Globus pallidus (tissue), 1 donor: ENCODE results near the gene ZBTB46.
A peak's percentile ranks its signal among the peaks of the same experiment; 100 is the strongest.

Source experiments
- DNase-seq: peaks from one replicate; pipeline ENCODE4 v3.0.0-alpha.2; 2015; ENCODE audit warnings: low spot score

ZBTB46 gene

GRCh38 chr20:63745961-63746731 is 84.9 kb downstream of the ZBTB46 start:
- DNase-seq = no peak

- no peak for DNase-seq
These were observed 85.6 kb downstream of the ZBTB46 start for GRCh38 chr20:63745424-63745805.

DNA sequence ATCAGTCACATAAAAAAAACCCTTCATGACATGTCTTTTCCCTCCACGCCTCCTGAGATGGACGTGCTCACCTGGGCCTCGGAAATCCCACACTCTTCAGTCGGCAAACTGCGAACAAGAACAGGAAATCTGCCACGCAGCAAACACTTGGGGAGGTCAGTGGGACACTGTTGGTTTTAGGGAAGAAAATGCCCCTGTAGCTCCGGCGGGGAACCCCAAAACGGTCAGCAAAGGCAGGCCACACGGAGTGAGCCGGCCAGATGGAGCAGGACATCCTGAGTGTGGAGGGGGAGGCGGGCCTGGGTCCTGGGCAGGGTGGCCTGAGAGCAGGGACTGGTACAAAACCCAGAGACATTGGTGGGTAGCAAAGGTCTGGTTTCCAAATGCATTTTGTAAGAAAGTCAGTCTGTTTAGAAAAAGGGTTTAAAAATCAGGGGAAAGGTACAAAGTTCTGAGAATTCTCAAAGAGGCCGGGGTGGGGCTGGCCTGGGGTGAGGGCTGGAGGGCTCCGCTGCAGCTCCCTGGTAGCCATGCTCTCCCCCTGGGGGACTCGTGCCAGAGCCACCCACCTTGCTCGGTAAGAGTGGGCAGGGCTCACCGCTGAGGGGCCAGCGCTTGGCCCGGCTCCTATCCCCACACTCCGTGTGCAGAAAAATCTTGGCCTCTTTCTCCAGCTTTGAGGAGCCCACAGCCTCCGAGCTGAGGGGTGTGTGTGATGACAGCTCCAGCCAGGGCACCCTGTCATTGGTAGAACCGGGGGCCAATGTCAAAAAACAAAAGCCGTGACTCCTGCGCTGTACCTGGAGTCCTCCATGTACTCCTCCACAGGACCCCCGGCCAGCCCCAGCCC is 86.3 kb downstream of the ZBTB46 start:
- DNase-seq = no peak

DNA sequence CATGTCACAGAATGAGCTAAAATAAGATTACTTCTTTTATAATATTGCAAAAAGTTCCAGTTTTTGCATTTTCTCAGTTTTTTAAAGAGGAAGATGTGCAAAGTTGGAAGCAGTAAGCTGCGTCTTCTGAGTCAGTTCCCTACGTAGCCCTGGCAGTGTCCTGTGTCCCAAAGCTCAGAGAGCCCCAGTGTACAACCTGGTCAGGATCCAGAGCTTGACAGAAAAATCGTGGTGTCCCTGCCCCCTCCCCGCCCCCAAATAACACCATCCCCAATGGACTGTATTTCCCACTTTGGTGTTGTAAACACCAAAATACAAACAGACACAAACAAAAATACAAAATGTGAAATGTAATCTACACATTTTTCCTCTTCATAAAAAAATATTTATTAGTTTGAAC is 86.9 kb downstream of the ZBTB46 start:
- DNase-seq = no peak

DNA sequence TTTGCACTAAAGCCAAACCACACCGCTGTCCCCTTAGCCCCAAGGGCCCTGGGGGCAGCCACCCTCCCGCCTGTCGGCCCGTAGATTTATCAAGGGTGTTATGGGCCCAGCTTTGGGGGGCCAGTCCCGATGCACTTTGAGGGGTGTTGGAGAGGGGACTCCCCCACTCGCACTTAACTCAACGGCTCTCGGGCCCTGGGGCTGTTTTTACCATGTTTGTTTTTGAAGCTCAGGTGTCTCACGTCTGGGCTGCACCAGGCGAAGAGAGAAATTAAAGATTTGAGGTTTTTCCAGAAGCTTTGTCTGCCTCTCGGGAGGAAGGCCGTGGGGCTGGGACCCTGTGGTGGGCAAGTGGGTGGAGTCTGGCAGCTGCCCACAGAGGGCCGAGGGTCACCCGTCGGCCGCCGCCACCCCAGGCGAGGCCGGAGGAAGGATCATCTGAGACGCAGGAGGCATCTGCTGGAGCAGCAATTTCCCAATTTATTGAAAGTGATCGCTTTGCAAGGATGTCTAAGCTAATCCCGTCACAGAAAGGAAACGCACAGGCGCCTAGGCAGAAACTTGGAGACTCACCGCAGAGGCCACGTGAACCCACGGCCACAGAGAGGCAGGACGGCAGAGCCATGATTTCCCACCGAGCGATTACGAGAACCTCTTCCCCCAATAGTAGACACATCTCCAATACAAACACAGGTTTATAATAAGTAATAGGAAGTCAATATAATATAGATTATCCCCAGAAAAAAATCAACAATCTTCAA is 87.7 kb downstream of the ZBTB46 start:
- no peak for DNase-seq

DNA sequence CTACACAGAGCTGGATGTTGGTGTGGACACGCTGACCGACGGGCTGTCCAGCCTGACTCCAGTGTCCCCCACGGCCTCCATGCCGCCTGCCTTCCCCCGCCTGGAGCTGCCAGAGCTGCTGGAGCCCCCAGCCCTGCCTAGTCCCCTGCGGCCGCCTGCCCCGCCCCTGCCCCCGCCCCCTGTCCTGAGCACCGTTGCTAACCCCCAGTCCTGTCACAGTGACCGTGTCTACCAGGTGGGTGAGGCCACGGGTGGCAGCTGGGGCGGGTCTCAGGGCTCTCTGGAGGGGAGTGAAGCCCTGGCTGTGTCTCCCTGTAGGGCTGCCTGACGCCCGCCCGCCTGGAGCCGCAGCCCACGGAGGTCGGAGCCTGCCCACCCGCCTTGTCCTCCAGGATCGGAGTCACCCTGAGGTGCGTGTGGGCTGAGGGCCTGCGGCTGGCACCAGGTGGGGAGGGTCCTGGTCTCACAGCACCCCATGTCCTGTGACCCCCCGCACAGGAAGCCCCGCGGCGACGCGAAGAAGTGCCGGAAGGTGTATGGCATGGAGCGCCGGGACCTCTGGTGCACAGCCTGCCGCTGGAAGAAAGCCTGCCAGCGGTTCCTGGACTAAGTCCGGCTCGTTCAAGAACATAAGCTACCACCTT is 88.6 kb downstream of the ZBTB46 start:
- no peak for DNase-seq

GRCh38 chr20:63741676-63742380 is 89.2 kb downstream of the ZBTB46 start:
- no peak for DNase-seq

GRCh38 chr20:63741354-63741675 is 89.7 kb downstream of the ZBTB46 start:
- no peak for DNase-seq

GRCh38 chr20:63740627-63741353 is 90.3 kb downstream of the ZBTB46 start:
- DNase-seq = peak; percentile 61

DNA sequence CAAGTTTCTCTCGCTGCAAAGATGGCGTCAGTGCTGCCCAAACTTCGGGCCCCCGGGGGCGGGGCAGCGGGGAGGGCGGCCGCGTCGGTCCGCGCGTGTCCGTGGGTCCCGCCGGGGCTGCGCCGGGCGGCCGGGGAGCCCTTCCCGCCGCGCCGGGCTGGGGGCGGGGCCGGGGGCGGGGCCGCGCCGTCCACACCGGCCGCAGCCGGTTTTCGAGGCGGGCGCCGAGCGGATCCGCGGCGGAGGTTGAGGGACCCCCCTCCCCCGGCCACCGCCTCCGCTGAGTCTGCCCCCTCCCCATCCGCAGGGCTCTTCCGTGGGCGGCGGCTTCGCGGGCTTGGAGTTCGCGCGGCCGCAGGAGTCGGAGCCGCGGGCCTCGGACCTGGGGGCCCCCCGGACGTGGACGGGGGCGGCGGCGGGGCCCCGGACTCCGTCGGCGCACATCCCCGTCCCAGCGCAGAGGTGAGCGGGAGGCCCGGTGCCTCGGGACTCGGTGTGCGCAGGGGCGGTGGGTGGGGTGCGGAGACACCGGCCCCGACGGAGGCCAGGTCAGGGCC is 90.9 kb downstream of the ZBTB46 start:
- peak; percentile 28 for DNase-seq

DNA sequence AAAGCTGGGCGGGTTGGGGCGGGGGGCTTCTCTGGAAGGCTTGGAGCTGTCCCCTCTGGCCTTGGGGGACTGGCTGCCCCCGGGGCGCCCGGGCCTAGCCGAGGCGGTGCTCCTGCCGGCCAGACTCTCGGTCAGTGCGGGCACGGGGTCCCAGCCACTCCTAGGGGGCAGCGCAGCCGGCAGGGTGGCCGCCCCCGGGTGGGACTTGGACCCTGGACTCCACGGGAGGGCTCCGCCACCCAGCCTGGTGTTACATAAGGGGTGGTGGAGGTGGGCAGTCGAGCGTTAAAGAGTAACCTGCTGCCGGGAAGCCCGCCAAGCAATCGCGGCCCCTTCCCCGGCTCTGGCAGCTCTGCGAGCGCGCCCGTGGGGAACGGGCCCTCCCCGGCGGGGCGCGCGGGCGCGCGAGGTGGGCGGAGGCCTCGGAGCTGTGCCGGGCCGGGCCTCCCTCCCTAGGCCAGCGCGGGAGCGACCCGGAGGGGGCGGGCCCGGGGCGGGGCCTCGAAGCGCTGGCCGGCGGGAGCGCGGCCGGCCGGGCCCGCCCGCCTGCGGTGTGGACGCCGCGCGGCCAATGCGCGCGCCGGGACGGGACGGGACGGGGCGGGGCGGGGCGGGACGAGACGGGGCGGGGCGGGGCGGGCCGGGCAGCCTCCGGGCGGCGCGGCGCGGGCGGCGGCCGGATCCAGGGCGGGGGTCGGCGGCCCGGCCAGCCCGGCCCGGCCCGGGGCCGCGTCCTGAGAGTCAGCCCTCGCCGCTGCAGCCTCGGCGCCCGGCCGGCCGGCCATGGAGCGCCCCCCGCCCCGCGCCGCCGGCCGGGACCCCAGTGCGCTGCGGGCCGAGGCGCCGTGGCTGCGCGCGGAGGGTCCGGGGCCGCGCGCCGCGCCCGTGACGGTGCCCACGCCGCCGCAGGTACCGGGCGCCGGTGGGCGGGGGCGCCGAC is 91.7 kb downstream of the ZBTB46 start, which contains the start of gene SLC2A4RG:
SLC2A4RG (plus strand) TSS at position 647 of the 940 bp plus-strand sequence; CDS start at position 784, 137 bp downstream.
- DNase-seq = peak; percentile 85

DNA sequence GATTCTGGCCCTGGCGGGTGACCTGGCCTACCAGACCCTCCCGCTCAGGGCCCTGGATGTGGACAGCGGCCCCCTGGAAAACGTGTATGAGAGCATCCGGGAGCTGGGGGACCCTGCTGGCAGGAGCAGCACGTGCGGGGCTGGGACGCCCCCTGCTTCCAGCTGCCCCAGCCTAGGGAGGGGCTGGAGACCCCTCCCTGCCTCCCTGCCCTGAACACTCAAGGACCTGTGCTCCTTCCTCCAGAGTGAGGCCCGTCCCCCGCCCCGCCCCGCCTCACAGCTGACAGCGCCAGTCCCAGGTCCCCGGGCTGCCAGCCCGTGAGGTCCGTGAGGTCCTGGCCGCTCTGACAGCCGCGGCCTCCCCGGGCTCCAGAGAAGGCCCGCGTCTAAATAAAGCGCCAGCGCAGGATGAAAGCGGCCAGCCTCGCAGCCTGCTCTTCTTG is 92.4 kb downstream of the ZBTB46 start:
- peak; percentile 31 for DNase-seq

GRCh38 chr20:63737945-63738686 is 92.9 kb downstream of the ZBTB46 start:
- no peak for DNase-seq

DNA sequence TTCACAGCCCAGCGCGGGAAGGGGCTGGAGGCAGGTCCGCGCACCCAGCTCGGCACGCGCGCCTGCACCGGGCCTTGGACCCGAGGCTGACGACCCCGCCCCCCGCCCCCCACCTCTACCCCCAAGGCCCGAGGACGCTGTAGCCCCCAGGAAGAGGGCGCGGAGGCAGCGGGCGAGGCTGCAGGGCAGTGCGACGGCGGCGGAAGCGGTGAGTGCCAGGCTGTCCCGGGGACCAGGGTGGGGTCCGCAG is 93.4 kb downstream of the ZBTB46 start:
- DNase-seq = no peak

DNA sequence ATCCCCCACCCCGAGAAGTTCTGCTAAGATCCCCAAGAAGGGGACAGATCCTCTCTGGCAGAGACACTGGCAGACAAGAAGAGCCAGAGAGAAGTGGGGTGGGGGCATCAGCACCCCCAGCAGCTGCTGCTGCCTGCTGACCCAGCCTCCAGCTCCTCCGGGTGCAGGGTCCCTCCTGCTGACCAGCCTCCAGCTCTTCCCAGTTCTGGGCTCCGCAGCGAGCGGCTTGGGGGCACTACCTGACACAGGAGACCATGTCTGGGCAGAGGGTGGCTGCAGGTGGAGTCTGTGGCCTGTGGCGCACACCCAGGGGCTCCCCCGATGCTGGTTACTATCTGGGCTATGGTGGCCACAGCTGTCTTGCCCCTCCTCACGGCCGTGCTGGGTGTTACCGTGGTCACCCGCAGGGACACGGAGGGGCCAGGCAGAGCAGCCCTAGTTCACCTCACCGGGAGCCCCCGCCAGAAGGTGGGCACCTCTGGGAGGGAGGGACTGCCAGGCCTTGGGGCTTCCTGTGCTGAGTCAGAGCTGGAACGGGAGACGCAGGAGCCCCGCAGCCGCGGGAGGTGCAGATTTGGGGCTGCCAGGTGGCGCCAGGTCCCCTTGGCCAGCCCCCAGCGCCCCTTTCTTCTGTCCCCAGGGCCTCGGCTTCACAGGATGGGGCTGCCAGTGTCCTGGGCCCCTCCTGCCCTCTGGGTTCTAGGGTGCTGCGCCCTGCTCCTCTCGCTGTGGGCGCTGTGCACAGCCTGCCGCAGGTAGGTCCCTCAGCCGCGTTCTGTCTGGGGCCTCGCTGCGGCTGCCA is 94.0 kb downstream of the ZBTB46 start:
- DNase-seq = no peak

DNA sequence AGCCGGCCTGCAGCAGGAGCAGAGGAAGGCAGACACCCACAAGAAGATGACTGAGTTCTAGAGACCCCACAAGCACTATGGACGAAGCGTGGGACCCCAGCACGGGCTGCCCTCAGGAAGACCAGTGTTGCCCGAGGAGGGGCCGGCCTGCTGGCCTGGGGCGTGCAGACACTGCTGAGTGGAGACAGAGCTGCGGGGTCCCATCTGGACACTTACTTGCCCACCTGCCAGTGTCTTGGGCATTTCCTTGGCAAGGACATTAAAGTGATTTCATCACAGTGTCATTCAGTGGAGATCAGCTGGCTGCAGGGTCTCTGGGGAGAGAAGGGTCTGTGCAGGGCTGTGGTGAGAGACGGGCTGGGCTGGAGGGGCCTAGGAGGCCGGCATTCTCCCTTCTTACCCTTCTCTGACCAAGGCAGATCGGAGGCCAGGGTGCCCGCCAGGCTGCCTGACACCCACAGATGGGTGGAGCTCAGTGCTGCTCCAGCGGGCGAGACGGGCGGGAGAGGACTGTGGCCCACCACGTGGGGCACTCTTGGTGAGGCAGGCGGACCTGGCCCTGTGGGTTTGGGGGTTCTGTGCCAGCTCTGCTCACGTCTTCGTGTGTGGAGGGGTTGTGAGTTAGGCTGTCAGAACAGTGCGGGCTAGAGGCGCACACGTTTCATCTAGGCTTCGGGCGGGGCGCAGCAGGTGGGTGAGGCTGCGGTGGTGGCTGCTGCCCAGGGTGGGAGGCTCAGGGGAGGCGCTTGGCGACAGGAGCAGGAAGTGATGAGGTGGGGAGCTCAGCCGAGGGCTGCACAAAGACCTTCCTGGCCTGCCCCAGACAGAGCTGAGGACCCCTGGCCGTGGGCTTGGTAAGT is 95.0 kb downstream of the ZBTB46 start, which contains the start of gene LIME1:
LIME1 (plus strand) TSS at position 806 of the 860 bp plus-strand sequence. CDS start 886 bp downstream, outside the sequence.
- DNase-seq = no peak
